ENCODE data around the gene IL12A.

IL12A gene

DNA sequence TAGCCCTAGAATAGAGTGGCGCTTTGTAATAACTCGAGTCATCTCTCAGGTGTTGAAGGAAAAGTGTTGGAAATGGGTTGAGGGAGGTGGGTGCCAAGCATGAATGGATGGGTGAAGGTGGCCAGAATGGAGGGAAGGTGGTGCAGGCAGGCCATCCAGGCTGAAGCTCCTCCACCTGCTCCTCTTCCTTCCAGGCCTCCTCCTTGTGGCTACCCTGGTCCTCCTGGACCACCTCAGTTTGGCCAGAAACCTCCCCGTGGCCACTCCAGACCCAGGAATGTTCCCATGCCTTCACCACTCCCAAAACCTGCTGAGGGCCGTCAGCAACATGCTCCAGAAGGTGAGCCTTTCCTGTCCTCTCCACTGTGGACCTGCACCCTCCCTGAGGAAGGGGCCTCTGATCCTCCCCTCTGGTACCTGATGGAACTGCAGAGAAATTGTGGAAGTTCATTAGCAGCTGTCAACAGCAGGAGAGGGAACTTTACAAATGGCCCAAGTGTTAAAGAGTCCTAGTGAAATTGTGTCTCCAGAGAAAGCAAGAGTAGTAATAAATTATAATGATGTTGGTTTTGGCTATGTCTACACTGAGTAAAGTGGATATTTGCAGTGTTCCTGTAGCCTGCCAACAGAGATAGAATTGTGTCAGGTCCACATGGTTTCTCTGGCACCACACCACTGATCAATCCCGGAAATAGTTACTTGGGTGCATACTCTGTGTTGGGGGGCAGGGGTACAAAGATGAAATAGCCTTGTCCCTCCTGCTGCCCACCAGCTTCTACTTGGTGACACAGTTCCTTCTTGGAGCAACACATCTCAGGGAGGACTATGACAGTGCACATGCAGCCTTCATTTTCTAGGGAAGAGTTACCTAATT, 1.6 kb downstream of the IL12A start:
- no peak for DNase-seq (ENCODE audit: extremely low read depth in 1 of 2, low read depth in 1 of 2)

DNA sequence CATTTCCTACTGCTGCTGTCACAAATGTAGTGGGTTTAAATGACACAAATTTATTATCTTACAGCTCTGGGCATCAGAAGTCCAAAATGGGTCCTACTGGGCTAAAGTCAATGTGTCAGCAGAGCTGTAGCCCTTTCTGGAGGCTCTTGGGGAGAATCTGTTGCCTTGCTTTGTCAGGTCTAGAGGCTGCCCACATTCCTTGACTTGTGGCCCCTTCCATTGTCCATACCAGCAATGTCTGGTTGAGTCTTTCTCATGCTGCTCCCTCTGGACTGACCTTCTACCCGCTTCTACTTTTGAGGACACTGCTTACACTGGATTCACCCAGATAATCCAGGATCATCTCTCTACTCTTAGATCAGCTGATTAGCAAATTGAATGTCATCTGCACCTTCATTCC, 3.0 kb downstream of the IL12A start:
- no peak for DNase-seq (ENCODE audit: extremely low read depth in 1 of 2, low read depth in 1 of 2)

DNA sequence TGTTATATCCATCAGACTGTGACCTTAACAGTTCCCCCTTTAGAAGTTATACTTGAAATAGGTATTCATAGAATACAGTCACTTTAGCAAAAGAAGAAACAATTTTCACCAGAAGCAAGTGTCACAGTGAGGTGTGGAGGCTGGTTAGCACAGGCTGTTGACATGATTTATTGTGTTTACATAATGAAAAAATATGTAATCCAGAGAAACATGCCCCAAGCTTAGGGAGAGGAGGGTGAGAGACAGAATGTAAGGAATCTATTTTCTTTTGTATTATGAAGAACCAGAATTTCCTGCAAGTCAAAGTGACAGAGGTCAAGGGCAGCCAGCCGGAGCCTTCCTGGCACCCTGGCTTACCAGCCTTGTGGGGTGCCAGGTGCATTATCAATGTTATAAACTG, 4.0 kb downstream of the IL12A start:
- DNase-seq (ENCODE audit: extremely low read depth in 1 of 2, low read depth in 1 of 2) = no peak

DNA sequence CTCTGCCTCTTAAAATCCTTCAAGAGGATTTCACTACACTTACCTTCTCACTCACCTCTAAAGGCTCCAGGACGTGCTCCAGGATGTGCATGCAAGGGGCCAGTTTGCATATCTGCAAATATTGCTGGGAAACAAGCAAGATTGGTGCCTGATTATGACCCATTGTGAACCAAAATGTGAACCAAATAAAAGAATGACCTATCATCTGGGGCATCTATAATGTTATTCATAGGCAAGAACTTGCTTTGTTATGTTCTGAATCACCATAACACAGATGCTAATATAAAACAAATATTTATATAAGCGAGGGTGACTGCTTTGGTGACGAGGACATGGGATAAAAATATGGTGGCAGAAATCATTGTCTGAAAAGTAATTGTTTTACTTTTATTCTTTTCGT, 5.5 kb downstream of the IL12A start:
- no peak for DNase-seq (ENCODE audit: extremely low read depth in 1 of 2, low read depth in 1 of 2)

DNA sequence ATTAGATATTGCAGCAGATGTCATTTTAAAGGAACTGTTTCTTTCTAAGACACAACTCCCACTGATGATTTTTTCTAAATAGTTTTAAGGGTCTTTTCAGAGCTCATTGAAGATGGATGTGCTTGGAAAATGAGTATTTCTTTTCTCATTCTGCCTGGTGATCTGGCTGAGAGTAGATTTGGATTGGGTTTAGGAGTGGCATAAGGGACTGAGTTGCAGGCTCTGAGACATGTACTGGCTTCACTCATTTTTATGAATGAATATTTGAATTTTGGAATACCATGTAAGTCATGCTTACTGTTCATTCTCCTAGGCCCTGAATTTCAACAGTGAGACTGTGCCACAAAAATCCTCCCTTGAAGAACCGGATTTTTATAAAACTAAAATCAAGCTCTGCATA, 6.5 kb downstream of the IL12A start:
- no peak for DNase-seq (ENCODE audit: extremely low read depth in 1 of 2, low read depth in 1 of 2)

DNA sequence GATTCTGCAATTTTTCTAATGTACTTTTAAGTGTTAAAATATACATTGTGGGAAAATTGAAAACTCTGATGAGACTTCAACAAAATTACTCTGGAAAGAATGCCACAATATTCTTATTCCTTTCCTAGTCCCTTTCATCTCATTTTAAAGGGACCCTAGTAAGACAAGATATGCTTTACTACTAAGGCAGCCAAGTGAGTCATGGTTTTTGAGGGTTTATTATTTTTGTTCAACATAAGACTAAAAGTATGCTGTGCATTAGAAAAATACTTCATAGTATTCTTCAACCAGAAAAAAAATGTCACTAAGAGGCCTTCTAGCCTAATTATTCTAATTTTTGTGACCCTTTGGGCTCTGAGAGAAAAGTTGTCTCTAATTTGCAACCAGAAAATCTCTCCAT, 7.4 kb downstream of the IL12A start:
- no peak for DNase-seq (ENCODE audit: extremely low read depth in 1 of 2, low read depth in 1 of 2)

DNA sequence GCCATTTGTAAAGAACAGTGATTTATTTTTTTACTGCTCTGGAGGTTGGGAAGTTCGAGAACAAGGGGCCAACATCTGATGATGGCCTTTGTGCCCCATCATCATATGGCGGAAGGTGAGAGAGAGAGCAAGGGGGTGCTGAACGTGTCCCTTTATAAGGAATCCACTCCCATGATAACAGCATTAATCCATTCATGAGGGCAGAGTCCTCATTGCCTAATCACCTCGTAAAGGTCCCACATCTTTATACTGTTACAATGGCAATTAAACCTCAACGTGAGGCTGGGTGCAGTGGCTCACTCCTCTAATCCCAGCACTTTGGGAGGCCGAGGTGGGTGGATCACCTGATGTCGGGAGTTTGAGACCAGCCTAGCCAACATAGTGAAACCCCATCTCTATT, 8.3 kb downstream of the IL12A start:
- DNase-seq (ENCODE audit: extremely low read depth in 1 of 2, low read depth in 1 of 2) = no peak

DNA sequence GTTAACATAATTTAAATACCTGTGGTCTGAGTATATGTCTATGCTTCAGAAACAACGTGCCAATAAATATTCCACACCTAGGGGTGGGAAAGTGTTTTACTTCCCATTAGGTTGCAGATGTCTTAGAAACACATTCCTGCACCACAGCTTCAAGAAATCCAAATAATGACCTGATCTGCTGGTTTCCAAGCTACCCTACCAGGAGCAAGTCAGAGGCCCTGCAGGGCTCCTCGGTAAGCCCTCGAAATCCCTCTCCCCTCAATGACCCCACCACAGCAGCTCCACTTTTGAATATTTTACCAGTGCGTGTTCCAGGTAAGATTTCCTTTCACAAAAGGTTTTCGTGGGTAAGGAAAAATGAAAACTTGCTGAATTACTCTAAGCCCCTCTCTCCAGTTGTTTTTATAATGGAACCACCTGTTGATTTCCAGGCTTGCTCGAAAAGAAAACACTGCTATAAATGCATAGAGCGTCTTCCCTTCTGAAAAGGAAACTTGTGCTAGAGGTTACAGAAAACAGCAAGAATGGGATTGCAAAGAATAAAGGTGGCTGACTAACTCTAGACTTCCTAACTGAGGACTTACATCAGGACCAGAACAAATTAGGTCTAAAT, 12.6 kb downstream of the IL12A start:
- DNase-seq (ENCODE audit: extremely low read depth in 1 of 2, low read depth in 1 of 2) = no peak

DNA sequence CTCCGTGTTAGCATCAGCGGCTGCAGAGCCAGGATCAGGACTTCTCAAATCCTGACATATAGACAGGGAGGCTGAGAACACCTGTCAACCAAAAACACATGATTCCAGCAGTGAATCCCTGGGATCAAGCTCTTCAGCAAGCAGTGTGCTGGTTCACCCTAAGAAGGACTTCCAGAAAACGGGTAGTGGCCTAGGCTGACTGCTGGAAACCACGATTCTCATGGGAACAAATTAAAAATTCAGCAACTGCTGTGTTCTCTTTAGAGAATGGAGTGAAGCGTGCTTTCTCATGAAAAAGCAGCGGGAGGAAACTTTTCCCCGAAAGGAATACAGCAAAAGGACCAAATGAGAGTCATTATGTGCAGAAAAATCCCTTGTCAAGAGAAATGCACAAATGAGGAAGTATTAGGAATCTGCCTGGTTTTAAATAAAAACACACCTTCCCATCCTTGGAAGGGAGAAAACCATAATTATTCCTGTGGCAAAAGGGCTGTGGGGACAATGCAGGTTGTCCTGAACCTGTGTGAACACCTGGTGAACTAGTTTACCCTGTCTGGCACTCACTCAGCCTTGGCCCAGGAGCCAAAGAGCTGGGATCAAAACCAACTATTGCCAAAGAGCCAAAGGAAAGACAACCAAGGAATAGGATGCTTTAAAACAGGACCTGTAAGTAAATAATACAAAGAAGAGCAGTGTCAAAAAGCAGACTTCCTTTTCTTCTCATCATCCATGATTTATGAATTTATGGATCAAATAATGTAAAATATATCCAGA, 13.4 kb downstream of the IL12A start:
- DNase-seq (ENCODE audit: extremely low read depth in 1 of 2, low read depth in 1 of 2) = no peak

DNA sequence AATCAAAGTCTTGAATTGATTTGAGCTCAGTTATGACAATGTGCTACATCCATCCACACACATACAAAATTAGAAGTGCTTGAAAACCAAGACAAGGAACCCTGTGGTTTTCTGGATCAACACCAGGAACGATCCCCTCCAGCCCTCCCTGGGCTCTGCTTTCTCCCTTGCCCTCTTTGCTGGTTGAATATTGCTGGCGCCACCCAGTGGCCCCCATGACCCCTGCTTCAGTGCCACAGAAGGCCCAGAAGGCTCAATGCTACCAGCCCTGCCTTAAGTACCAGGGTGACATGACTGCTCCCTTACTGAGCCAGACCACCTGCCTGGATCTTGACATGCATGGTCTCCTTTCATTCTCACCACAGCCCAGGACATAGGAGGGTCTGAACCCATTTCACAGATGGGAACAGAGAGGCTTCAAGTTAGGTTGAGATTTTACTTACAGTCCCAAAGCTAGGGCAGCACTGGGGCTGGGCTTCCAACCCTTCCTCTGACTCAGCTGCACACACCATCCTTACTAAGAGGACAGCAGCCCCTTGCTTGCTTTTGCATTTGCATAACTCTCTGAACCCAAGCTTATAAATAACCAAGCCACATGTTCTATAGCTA, 15.0 kb downstream of the IL12A start:
- no peak for DNase-seq (ENCODE audit: extremely low read depth in 1 of 2, low read depth in 1 of 2)

DNA sequence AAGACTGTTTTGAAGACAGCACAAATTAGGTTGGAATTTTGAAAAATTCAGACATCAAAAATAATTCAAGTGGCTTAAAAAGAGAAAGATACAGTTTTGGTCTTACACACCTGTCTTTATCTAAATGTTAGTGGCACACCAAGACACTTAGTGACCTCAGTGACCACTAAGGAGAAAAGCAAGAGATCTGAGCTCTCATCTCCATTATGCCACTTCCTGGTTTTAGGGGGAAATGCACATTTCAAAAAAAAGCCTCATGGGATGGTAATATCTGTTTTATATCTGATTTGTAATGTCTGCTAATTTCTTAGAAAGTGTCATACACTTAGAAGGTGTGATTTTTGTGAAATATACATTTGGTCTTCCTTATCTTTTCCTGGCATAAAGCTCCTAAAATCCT, 16.4 kb downstream of the IL12A start:
- DNase-seq (ENCODE audit: extremely low read depth in 1 of 2, low read depth in 1 of 2) = no peak

DNA sequence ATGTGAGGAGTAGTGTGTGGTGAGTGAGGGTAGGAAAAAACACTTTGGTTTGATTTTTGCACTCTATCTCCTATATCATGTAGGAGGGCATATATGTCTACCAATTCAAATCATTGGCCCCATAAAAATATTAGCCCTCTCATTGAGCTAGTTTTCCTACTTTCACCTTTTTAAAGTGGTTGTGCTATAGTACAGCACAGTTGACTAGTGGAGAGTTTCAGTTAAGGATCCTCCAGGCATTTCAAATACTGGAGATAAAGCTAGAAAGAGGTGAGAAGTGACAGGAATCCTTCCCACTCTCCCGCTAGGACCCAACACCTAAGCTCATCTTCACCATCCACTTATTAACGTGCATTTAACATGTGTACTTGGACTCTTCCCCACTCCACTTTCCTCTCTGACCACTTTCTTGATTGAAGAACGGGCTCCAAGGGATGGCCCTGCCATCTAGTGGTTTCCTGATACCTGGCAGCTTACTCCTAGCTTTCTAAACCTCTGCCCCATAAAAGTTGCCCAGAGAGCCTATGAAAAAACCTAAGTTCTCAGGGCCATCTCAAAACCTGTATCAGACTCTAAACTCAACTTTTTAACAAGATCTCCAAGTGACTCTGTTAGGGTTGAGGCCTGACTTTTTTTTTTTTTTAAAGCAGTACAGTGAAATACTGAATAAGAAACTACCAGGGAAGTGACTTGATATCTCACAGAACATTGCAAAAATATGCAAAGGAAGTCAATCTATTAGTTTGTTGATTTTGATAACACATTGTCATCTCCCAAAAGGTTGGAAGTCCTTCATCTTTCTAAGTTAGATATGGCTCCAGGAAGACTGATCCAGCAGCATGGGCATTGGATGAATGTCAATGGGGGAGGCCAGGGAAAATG, 17.9 kb downstream of the IL12A start:
- DNase-seq (ENCODE audit: extremely low read depth in 1 of 2, low read depth in 1 of 2) = no peak

DNA sequence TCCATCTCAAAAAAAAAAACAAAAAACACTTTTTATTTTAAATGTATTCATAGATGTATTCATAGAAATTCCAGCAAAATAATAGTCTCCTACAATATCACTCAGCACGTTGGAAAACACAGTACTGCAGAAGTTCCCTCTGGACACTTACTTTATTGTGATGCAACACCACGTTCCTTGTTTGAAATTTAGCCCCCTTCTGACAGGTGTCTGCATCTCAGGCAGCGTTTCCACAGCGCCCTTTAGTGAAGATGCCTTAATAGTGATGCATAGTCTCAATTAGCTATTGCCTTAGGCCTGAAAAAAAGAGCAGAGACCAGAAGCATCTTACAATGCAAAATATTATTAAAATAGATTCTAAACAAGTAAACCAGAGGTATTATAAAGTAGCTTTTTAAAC, 20.3 kb downstream of the IL12A start:
- no peak for DNase-seq (ENCODE audit: extremely low read depth in 1 of 2, low read depth in 1 of 2)

DNA sequence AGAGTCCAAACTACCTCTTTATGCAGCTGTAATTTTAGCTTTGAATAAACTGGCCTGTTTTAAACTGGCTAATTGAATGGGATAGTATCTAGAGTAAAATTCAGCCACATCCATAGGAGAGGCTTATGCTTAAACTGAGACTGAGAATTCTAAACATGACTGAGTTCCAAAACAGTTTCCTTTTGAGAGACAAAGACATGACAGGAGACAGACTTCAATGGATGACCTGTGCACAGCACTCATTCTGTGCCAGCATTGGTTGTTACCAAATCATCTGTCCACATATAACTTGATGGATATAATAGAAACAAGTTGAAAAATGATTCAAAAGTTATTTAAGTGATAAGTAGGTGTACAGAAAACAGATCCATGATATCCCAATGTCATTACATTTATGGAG, 20.9 kb downstream of the IL12A start:
- no peak for DNase-seq (ENCODE audit: extremely low read depth in 1 of 2, low read depth in 1 of 2)

DNA sequence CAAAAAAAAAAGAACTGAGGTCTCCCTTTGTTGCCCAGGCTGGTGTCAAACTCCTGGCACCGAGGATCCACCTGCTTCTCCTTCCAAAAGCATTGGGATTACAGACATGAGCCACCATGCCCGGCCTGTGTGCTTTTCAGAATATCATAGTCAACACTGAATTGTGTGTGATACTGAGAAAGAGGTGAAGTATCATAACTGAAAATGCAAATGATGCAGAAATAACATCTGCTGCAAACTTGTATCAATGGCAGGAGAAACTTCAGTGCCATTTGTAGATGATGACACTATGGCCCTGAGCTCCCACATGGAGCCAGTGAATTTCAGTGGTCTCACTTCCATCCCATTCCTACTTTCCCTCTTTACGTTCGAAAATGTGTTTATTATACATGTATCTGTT, 21.9 kb downstream of the IL12A start:
- no peak for DNase-seq (ENCODE audit: extremely low read depth in 1 of 2, low read depth in 1 of 2)

DNA sequence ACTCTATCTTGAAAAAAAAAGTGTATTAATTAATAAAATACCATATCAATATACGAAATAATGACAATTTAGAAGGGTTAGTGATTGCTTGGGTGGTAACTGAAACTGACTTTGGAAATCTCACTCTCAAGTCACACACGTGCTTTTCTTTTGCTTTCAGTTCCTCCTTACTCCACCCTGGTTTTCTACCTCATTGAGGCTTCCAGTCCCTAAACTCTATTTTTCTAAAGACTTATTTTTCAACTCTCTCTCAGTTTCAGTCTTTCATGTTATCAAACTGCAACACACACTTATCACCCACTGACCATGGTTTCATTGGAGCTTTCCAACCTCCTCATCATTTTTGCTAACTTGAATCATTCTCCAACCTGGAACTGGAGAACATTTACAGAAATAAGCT, 23.5 kb downstream of the IL12A start:
- no peak for DNase-seq (ENCODE audit: extremely low read depth in 1 of 2, low read depth in 1 of 2)

DNA sequence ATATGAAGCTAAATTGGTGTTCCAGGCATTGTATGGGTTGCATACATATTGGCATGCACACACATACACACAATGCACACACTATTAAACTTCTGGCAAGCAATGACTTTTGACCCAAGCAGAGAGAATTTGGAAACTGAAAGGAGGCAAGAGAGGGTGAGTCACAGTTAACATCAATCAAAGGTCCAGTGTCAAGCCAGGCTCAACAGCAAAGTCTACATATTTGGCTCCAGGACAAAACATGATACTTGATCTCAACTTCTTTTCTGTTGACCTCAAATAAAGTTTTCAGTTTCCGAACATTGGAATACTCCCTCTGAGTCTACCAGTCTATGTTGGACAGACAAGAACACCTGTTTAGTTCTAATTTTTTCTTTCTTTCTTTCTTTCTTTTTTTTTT, 28.3 kb downstream of the IL12A start:
- DNase-seq (ENCODE audit: extremely low read depth in 1 of 2, low read depth in 1 of 2) = no peak

DNA sequence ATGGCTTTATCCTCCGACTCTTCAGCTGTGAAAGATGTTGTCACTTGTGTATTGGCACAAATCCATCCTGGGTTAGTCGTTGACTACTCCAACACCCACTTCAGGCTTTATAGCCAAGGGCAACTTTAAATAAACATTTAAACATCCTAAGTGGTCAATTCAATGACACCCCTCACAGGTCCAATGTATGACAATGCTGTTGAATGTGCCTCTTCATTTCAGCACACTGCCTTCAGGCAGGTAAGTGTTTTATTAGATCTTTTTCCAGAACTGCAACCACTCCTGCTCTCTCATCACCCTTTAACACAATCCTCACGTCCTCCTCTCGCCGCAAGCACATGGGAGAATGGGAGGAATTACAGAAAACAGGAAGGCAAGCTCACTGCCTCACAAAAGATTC, 30.3 kb downstream of the IL12A start:
- no peak for DNase-seq (ENCODE audit: extremely low read depth in 1 of 2, low read depth in 1 of 2)

DNA sequence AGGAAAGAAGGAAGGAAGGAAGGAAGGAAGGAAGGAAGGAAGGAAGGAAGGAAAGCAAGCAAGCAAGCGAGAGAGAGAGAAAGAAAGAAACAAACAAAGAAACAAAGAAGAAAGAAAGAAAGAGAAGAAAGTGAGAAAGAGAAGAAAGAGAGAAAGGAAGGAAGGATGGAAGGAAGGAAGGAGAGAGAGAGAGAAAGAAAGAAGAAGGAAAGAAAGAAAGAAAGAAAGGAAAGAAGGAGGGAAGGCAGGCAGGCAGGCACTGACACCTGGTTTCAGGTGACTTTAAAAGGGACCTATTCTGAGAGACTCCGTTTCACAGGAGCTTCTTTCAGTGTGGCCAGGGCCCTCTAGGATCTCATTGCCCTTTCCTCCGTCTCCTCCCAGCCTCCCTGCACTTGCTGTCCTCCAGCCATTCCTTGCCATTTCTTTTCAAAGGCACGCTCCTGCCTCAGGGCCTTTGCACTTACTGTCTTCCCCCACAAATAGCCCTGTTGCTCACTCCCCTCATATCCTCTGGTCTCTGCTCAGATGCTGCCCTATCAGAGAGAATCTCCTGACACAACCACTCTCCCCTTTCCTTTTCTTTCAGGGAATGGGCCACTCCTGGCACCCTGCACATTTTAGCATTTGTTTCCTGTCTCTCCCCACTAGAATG, 31.5 kb downstream of the IL12A start:
- no peak for DNase-seq (ENCODE audit: extremely low read depth in 1 of 2, low read depth in 1 of 2)

DNA sequence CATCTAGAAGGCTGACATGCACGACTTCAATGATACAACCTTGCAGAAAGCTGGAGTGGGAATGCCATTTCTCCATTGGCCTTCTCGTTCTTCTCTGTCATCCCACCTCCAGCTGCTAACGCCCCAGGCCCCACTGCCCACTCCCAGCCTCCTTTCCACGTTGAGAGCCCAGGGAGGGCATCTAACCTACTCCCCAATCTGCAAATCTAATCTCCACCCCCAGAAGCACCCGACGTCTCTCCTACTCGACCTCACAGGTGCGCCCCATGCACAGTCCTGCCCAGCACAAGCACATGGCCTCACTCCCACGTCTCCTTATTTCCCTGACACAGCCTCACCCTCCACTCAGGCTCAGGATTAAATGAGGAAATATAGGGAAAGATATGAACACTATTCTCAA, 33.4 kb downstream of the IL12A start:
- no peak for DNase-seq (ENCODE audit: extremely low read depth in 1 of 2, low read depth in 1 of 2)

Measured in stimulated activated CD8-positive, alpha-beta memory T cell treated with anti-CD3 and anti-CD28 coated beads, Interleukin-7, amount 100 ng/mL, for 48 hours (primary cell).